Hepatocyte (in vitro differentiated cells): Measurements from ENCODE around the gene CYTH4. TPM values are rescaled to one million over a fixed set of nuclear protein-coding genes. Genes with fewer than 3 reads are reported as not detected.

Experiments used
- DNase-seq: peaks from one replicate; pipeline ENCODE4 v3.0.0-alpha.2; 2016; ENCODE audit warnings: low spot score
- H2AFZ ChIP-seq: fragments of 200-600 bp; sonication (generic); 2 replicates; pipeline ENCODE4 v1.6.0; 2016; ENCODE audit warnings: antibody characterized with exemption, mild to moderate bottlenecking
- H3K27ac ChIP-seq: fragments of 200-600 bp; sonication (generic); 2 replicates; pipeline ENCODE4 v1.5.1; 2016; ENCODE audit warnings: mild to moderate bottlenecking
- H3K27me3 ChIP-seq: fragments of 200-600 bp; sonication (generic); 2 replicates; pipeline ENCODE4 v1.6.1; 2016
- H3K36me3 ChIP-seq: fragments of 200-600 bp; sonication (generic); replicated peaks from 2 replicates; pipeline ENCODE4 v1.5.1; 2016; ENCODE audit warnings: low read depth; ENCODE audit not compliant: insufficient read depth
- H3K4me1 ChIP-seq: fragments of 200-600 bp; sonication (generic); 2 replicates; pipeline ENCODE4 v1.5.1; 2016; ENCODE audit warnings: mild to moderate bottlenecking, moderate library complexity; ENCODE audit not compliant: insufficient read depth
- H3K4me2 ChIP-seq: fragments of 200-600 bp; sonication (generic); 2 replicates; pipeline ENCODE4 v1.6.0; 2016
- H3K4me3 ChIP-seq: fragments of 200-600 bp; sonication (generic); 2 replicates; pipeline ENCODE4 v1.5.1; 2016; ENCODE audit warnings: mild to moderate bottlenecking
- H3K79me2 ChIP-seq: fragments of 200-600 bp; sonication (generic); 2 replicates; pipeline ENCODE4 v1.6.0; 2017; ENCODE audit warnings: mild to moderate bottlenecking
- H3K9me2 ChIP-seq: fragments of 200-600 bp; sonication (generic); replicated peaks from 2 replicates; pipeline ENCODE4 v1.6.0; 2017; ENCODE audit warnings: mild to moderate bottlenecking; ENCODE audit not compliant: insufficient read depth
- H3K9me3 ChIP-seq: fragments of 200-600 bp; sonication (generic); 2 replicates; pipeline ENCODE4 v1.5.1; 2016; ENCODE audit warnings: low read depth, mild to moderate bottlenecking
- H4K20me1 ChIP-seq: fragments of 200-600 bp; sonication (generic); 2 replicates; pipeline ENCODE4 v1.6.0; 2016; ENCODE audit warnings: mild to moderate bottlenecking; ENCODE audit not compliant: insufficient read depth, poor library complexity, severe bottlenecking
- EZH2 ChIP-seq: fragments of 200-600 bp; sonication (generic); IDR thresholded peaks from 2 replicates; pipeline ENCODE4 v1.6.1; 2016; ENCODE audit warnings: antibody characterized with exemption, mild to moderate bottlenecking, borderline replicate concordance
- EZH2phosphoT487 ChIP-seq: fragments of 200-600 bp; sonication (generic); IDR thresholded peaks from one replicate; pipeline ENCODE4 v1.6.1; 2018; ENCODE audit warnings: antibody characterized with exemption, mild to moderate bottlenecking, low read depth, moderate library complexity; ENCODE audit not compliant: unreplicated experiment, severe bottlenecking
- WGBS: methylation state at CpG from one replicate; pipeline ENCODE4 v1.1.6; 2016; ENCODE audit warnings: low lambda C conversion rate; ENCODE audit errors: missing lambda C conversion rate; 5-methylcytosine and 5-hydroxymethylcytosine counted together
- polyA plus RNA-seq: library from polyadenylated mRNA; unstranded; fragments of >200 nt; fragmentation: Nextera tagmentation; extraction: Ambion mirVana; gene quantifications from 2 replicates; pipeline ENCODE4 v1.2.1, GENCODE V29; 2016
- total RNA-seq: library from RNA; depleted of rRNA; stranded (reverse); fragments of >200 nt; gene quantifications from 2 replicates; pipeline ENCODE4 v1.2.3, GENCODE V29; 2014
- TF ChIP-seq, protein P1 (sequence below): fragments of 200-600 bp; sonication (generic); IDR thresholded peaks from 2 replicates; pipeline ENCODE4 v1.5.1; 2016; ENCODE audit warnings: antibody characterized with exemption, mild to moderate bottlenecking; ENCODE audit not compliant: poor library complexity

Gene CYTH4
- total and polyA plus RNA-seq, 2 experiments from 2014 or later = 0.57 to 0.94 TPM

DNA sequence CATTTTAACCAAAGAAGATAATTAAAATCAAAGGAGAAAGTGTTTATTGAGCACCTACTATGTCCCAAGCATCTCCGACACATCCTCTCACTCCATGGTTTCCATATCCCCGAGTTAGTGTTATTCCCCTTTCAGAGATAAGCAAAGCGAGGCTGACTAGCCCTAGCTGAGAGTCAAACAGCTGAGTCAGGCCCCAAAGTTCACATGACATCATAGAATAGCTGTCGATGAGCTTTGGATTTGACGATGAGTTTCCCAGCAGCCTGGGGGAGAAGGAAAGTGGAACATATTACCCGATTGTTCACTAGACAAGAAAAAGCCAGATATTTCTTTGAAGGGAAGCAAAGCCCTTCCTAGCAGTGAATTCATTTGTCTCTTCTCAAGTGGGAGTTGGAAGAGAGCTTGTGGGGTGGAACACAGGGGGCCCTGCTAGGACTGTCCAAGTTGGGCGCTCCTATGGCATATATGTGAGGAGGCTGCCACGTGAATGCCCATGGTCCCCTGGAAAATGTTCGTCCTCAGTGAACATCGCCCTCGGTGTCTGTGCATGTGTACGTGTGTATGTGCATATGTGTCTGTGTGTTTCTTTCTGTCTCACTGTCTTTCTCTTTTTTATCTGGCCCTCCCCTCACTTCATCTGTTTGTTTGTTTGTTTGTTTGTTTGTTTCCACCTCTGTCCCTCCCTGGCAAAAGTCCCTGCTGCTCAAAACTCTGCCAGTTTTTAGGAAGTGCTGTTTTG, 493 bp upstream of the CYTH4 start:
- Histone ChIP-seq H3K9me2 (no peaks in the 10 kb centered on the region), H3K9me3 (no peaks in the 10 kb centered on the region), H3K27me3 (peaks cover 5% of the 10 kb centered on the region), H3K36me3 (no peaks in the 10 kb centered on the region), H3K4me2 (no peak overlapping the region), H3K4me3 (no peak overlapping the region), H3K79me2 (no peaks in the 10 kb centered on the region), H4K20me1 (no peaks in the 10 kb centered on the region), H3K4me1 (no peaks in the 10 kb centered on the region), H3K27ac (no peak overlapping the region), H2AFZ (no peak overlapping the region)
- WGBS = 88% methylated on average over 12 of the region's 12 CpGs
- TF ChIP-seq EZH2 (no peak), EZH2phosphoT487 (no peak)
- TF ChIP-seq, protein P1, sequence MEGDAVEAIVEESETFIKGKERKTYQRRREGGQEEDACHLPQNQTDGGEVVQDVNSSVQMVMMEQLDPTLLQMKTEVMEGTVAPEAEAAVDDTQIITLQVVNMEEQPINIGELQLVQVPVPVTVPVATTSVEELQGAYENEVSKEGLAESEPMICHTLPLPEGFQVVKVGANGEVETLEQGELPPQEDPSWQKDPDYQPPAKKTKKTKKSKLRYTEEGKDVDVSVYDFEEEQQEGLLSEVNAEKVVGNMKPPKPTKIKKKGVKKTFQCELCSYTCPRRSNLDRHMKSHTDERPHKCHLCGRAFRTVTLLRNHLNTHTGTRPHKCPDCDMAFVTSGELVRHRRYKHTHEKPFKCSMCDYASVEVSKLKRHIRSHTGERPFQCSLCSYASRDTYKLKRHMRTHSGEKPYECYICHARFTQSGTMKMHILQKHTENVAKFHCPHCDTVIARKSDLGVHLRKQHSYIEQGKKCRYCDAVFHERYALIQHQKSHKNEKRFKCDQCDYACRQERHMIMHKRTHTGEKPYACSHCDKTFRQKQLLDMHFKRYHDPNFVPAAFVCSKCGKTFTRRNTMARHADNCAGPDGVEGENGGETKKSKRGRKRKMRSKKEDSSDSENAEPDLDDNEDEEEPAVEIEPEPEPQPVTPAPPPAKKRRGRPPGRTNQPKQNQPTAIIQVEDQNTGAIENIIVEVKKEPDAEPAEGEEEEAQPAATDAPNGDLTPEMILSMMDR = no peak
- no peak for DNase-seq

- no peak for DNase-seq
- H3K27ac ChIP-seq = no peak overlapping the region
- no peak overlapping the region for H3K4me2 ChIP-seq
- H4K20me1 ChIP-seq = no peaks in the 10 kb centered on the region
- TF ChIP-seq EZH2 (no peak), EZH2phosphoT487 (no peak)
- TF ChIP-seq, protein P1 = no peak
- H3K9me3 ChIP-seq = no peaks in the 10 kb centered on the region
- no peaks in the 10 kb centered on the region for H3K79me2 ChIP-seq
- H3K9me2 ChIP-seq = no peaks in the 10 kb centered on the region
- H3K4me3 ChIP-seq = no peak overlapping the region
- peaks cover 5% of the 10 kb centered on the region for H3K27me3 ChIP-seq
- no peaks in the 10 kb centered on the region for H3K4me1 ChIP-seq
- no peak overlapping the region for H2AFZ ChIP-seq
- H3K36me3 ChIP-seq = no peaks in the 10 kb centered on the region
- WGBS = 74% methylated on average over 8 of the region's 8 CpGs
These were observed 1.2 kb downstream of the CYTH4 start for GRCh38 chr22:37283393-37283937.

GRCh38 chr22:37284126-37284804, 2.0 kb downstream of the CYTH4 start:
- peaks cover 5% of the 10 kb centered on the region for H3K27me3 ChIP-seq
- H3K4me2 ChIP-seq = no peak overlapping the region
- no peak overlapping the region for H3K4me3 ChIP-seq
- H3K9me2 ChIP-seq = no peaks in the 10 kb centered on the region
- H4K20me1 ChIP-seq = no peaks in the 10 kb centered on the region
- TF ChIP-seq, protein P1 = no peak
- no peak for TF ChIP-seq EZH2
- TF ChIP-seq EZH2phosphoT487 = no peak
- DNase-seq = no peak
- WGBS = 68% methylated on average over 8 of the region's 9 CpGs
- H2AFZ ChIP-seq = no peak overlapping the region
- H3K36me3 ChIP-seq = no peaks in the 10 kb centered on the region
- H3K79me2 ChIP-seq = no peaks in the 10 kb centered on the region
- H3K27ac ChIP-seq = no peak overlapping the region
- no peaks in the 10 kb centered on the region for H3K4me1 ChIP-seq
- H3K9me3 ChIP-seq = no peaks in the 10 kb centered on the region
